Measurements from ENCODE around the gene MAD1L1.
A peak's percentile ranks its signal among the peaks of the same experiment; 100 is the strongest.

DNA sequence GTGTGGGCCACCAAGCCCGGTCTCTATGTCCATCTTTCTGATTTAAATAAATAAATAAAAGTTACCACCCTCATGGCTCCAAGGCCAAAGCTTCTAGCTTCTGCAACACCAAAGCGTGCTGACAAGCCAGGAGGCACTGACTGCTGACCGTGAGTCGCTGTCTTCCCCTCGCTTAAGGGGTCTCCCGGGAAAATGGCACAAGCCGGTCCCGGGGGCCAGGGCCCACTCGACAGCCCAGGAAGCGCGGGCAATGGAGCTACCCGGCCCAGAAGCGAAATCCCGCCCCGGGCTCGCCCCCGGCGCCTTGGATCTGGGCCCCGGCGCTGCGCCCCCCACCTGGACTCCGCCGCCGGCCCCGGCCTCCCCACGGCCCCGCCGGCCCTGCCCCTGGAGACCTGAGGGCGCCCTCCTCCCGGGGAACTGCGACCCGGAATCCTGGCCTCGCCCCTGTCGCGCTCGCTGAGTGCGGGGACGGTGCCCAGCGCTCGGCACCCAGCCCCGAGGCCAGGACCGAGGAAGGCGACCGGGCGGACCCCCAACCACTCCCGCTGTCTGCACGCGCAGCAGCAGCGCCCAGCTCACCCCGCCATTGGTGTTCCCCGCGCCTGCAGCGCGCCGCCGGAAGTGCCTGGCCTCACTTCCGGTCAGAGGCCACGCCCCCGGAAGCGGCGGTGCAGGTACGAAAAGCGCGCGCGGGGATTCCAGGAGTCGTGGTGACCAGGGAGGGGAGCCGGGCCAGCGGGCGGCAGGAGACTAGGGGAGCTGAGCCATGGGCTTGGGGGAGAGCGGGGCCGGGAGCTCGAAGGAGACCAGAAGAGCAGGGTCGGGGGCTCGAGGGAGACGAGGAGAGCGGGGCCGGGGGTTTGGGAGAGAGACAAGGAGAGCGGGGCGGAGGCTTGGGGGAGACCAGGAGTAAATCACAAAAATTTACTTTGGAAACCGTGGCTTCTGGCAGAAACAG lies 9.1 kb upstream of the MAD1L1 start, which contains the start of the genes MRM2 and NUDT1:
- TF ChIP-seq POLR2A (IDR thresholded peaks at IDR 0.05) (peak in 1 of 2 donors; percentile 45), EP300 (IDR thresholded peaks at IDR 0.05) (peak in 1 of 2 donors; percentile 75)
- TF ChIP-seq, protein P1, sequence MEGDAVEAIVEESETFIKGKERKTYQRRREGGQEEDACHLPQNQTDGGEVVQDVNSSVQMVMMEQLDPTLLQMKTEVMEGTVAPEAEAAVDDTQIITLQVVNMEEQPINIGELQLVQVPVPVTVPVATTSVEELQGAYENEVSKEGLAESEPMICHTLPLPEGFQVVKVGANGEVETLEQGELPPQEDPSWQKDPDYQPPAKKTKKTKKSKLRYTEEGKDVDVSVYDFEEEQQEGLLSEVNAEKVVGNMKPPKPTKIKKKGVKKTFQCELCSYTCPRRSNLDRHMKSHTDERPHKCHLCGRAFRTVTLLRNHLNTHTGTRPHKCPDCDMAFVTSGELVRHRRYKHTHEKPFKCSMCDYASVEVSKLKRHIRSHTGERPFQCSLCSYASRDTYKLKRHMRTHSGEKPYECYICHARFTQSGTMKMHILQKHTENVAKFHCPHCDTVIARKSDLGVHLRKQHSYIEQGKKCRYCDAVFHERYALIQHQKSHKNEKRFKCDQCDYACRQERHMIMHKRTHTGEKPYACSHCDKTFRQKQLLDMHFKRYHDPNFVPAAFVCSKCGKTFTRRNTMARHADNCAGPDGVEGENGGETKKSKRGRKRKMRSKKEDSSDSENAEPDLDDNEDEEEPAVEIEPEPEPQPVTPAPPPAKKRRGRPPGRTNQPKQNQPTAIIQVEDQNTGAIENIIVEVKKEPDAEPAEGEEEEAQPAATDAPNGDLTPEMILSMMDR (IDR thresholded peaks at IDR 0.05): no peak
